ENCODE measurements around the gene NOTO.

Gene NOTO

GRCh38 chr2:73239776-73240175, 37.4 kb downstream of the NOTO start:
- TF ChIP-seq CTCF (IDR thresholded peaks at IDR 0.05): no peak
- TF ChIP-seq ZFX (IDR thresholded peaks at IDR 0.05; ENCODE audit: borderline replicate concordance): no peak
- no peak overlapping the region for H3K27ac ChIP-seq

GRCh38 chr2:73243884-73244570, 41.7 kb downstream of the NOTO start:
- peak overlapping the region; percentile 34 for H3K27ac ChIP-seq
- no peak for TF ChIP-seq ZFX (IDR thresholded peaks at IDR 0.05; ENCODE audit: borderline replicate concordance)
- no peak for TF ChIP-seq CTCF (IDR thresholded peaks at IDR 0.05)

- peak overlapping the region; percentile 34; the same call in 1 of the 2 replicates for H3K27ac ChIP-seq
- TF ChIP-seq CTCF (IDR thresholded peaks at IDR 0.05): no peak
- no peak for TF ChIP-seq ZFX (IDR thresholded peaks at IDR 0.05; ENCODE audit: borderline replicate concordance)
These were observed 42.2 kb downstream of the NOTO start for GRCh38 chr2:73244580-73244979.

- TF ChIP-seq ZFX (IDR thresholded peaks at IDR 0.05; ENCODE audit: borderline replicate concordance): no peak
- TF ChIP-seq CTCF (IDR thresholded peaks at IDR 0.05): no peak
- no peak overlapping the region for H3K27ac ChIP-seq
These were observed 44.5 kb downstream of the NOTO start for GRCh38 chr2:73246850-73247249.

DNA sequence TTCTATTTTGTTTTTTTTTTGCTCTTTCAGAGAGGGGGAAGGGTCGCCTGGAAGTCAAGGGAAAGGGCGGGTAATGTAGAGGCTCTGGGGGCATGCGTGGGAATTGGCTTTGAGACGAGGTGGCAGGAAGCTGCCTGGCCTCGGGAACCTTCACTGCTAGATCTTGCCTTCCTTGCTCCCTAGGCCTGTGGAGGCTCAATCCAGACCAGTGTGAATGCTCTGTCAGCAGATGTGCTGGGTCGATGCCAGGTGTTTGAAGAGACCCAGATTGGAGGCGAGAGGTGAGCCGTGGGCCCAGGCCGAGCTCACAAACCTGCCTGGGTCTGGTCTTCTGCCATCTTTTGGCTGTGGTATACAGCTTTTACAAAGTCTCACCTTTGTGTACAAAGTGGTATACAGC, 47.3 kb downstream of the NOTO start:
- no peak overlapping the region for H3K27ac ChIP-seq
- no peak for TF ChIP-seq ZFX (IDR thresholded peaks at IDR 0.05; ENCODE audit: borderline replicate concordance)
- TF ChIP-seq CTCF (IDR thresholded peaks at IDR 0.05): no peak

GRCh38 chr2:73250872-73251846, 48.8 kb downstream of the NOTO start:
- TF ChIP-seq CTCF (IDR thresholded peaks at IDR 0.05): no peak
- no peak for TF ChIP-seq ZFX (IDR thresholded peaks at IDR 0.05; ENCODE audit: borderline replicate concordance)
- no peak overlapping the region for H3K27ac ChIP-seq
